Stimulated activated CD4-positive, alpha-beta T cell treated with anti-CD3 and anti-CD28 coated beads, Interleukin-2, amount 100 ng/mL, for 48 hours (primary cell): ENCODE data around the gene CCDC71L.

ENCODE experiments used
- DNase-seq, 2 donors: peaks; one replicate each; pipeline ENCODE4 v3.0.0-alpha.2; 2020

Gene CCDC71L

GRCh38 chr7:106623315-106623660 is 37.7 kb downstream of the CCDC71L start:
- DNase-seq, result no peak

GRCh38 chr7:106622654-106623314 is 38.2 kb downstream of the CCDC71L start:
- DNase-seq, result no peak

- DNase-seq, result no peak
These were observed 39.4 kb downstream of the CCDC71L start for GRCh38 chr7:106621393-106622132.

GRCh38 chr7:106620676-106621075 is 40.3 kb downstream of the CCDC71L start:
- DNase-seq, result no peak

- no peak for DNase-seq
These were observed 40.9 kb downstream of the CCDC71L start for GRCh38 chr7:106620034-106620433.

- no peak for DNase-seq
These were observed 41.7 kb downstream of the CCDC71L start for GRCh38 chr7:106619213-106619612.

DNA sequence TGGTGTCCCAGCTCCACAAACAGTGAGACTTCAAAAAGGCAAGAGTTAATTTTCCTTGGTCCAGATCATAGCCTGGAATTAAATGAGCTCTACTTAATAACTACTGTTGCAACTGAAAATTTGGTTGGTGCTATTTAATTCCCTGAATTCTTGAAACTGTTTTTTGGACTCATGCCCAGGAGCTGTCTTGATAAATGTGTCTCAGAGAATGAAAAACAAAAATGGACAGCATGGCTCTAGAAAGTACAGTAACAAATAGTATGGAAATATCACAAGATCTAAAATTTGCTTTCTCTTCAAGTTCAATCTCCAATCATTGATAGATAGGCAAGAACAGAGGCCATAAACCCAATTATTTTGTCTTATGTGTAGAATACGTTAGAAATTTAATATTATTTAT is 42.5 kb downstream of the CCDC71L start:
- no peak for DNase-seq

- no peak for DNase-seq
These were observed 43.1 kb downstream of the CCDC71L start for GRCh38 chr7:106617860-106618259.

DNA sequence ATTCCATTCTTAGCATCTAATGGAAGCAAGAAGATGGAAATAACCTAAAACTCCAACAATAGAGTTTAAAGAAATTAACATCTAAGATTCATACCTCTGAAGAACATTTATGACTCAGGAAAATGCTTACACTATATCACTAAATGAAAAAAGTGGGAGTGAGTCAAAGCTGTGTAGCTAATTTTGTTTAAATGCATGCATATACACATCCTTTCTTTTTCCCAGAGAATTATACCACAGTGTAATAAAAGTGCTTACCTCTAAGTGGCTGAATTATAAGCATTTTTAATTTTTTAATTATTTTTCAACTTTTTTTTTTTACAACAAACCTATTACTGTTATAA is 44.3 kb downstream of the CCDC71L start:
- DNase-seq, result no peak

- DNase-seq, result no peak
These were observed 44.9 kb downstream of the CCDC71L start for GRCh38 chr7:106615808-106616707.

- DNase-seq, result no peak
These were observed 46.2 kb downstream of the CCDC71L start for GRCh38 chr7:106614751-106615150.

GRCh38 chr7:106613848-106614560 is 47.0 kb downstream of the CCDC71L start:
- no peak for DNase-seq

DNA sequence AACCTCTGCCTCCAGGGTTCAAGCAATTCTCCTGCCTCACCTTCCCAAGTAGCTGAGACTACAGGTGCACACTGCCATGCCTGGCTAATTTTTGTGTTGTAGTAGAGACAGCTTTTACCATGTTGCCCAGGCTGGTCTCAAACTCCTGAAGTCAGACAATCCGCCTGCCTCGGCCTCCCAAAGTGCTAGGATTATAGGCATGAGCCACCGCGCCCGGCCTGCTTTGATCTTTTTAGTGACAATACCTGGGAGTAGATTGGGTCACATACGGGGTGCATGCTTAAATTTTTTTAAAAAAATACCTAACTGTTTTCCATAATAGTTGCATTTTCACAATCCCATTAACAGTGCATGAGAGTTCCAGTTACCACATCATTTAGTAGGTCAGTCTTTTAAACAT is 47.7 kb downstream of the CCDC71L start:
- no peak for DNase-seq

GRCh38 chr7:106612432-106612831 is 48.5 kb downstream of the CCDC71L start:
- DNase-seq, result no peak

- no peak for DNase-seq
These were observed 49.0 kb downstream of the CCDC71L start for GRCh38 chr7:106611911-106612310.

DNA sequence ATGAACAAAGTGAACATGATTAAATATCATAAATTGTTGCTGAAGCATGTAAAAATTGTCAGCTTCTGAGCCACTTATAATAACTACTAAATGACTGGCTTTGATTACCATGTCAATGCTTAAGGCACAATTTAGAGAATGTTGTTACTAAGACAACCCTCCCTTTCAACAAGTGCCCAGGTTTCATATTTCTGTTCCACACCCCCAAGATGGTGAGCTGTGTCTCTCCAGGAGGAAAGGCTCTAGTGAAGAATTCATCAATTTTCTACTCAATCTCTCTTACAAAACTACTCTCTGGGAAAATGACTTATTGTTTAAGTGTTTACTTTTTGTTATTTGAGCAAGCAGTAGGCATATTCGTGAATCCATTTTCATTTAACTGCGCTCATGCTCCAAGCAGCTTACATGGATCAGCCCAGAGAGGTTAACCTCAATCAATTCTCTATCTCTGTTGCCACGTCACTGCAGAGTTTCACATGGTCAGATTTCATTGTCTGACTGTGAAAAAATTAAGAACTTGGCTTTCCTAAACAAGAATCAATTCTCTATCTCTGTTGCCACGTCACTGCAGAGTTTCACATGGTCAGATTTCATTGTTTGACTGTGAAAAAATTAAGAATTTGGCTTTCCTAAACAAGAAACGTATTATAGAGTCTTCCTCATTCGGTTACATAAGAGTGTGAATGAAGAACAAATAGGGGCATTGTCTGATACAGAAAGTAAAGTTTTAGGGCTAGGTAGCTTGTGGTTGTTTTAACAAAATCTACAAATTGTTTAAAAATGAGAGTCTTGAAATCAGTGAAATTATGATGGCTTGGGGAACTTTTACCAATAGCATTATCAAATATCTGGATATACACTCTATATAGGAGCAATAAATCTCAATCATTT is 49.7 kb downstream of the CCDC71L start:
- no peak for DNase-seq

- no peak for DNase-seq
These were observed 51.5 kb downstream of the CCDC71L start for GRCh38 chr7:106609416-106609815.

DNA sequence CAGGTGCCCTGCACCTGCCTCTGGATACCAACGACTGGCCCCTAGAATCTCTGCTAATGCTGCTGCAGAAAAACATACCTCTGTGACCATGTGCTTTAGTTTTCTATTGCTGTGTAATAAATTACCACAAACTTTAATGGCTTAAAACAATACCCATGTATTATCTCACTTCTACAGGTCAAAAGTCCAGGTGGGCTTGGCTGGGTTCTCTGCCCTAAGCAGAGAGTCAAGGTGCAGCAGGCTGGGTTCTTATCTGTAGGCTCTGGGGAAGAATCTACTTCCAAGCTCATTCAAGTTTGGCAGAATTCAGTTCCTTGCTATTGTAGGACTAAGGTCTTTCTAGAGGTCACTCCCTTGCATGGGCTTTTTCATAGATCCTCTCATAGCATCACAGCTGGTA is 52.3 kb downstream of the CCDC71L start:
- no peak for DNase-seq
